HepG2 (cell line): Measurements from ENCODE around the gene SLC66A3. TPM values are rescaled to one million over a fixed set of nuclear protein-coding genes. Genes with fewer than 3 reads are reported as not detected.

Experiments
- AHR ChIP-seq: IDR thresholded peaks from 2 replicates; pipeline ENCODE4 v1.6.1; 2018; ENCODE audit warnings: missing genetic modification reagents, missing compliant biosample characterization
- ARHGAP35 ChIP-seq: sonication (generic); formaldehyde crosslinking; IDR thresholded peaks from 2 replicates; pipeline ENCODE4 v1.9.0; 2022; ENCODE audit warnings: mild to moderate bottlenecking, inconsistent platforms, moderate library complexity, missing genetic modification reagents, borderline replicate concordance
- ARNT2 ChIP-seq: sonication (generic); formaldehyde crosslinking; IDR thresholded peaks from 2 replicates; pipeline ENCODE4 v1.8.0; 2022; ENCODE audit warnings: mild to moderate bottlenecking, low read depth, missing genetic modification reagents, moderate library complexity
- ATF7 ChIP-seq, 2 experiments: fragments of 450-650 bp in 1 of 2; sonication (generic) in 1 of 2; formaldehyde crosslinking in 1 of 2; IDR thresholded peaks; 2 replicates each; pipeline versions ENCODE4 v1.4.0 to v1.6.1; 2016 to 2020; ENCODE audit warnings: antibody characterized with exemption in 1 of 2, mild to moderate bottlenecking in 1 of 2, missing genetic modification reagents in 1 of 2
- CHCHD3 ChIP-seq: sonication (generic); formaldehyde crosslinking; IDR thresholded peaks from 2 replicates; pipeline ENCODE4 v1.8.0; 2022; ENCODE audit warnings: mild to moderate bottlenecking, missing genetic modification reagents, moderate library complexity
- HIC2 ChIP-seq: sonication (generic); formaldehyde crosslinking; IDR thresholded peaks from 2 replicates; pipeline ENCODE4 v1.9.0; 2022; ENCODE audit warnings: low read depth, missing genetic modification reagents
- KLF6 ChIP-seq: IDR thresholded peaks from 2 replicates; pipeline ENCODE4 v1.8.0; 2016; ENCODE audit warnings: missing biosample characterization, missing genetic modification reagents
- MED8 ChIP-seq: sonication (generic); formaldehyde crosslinking; IDR thresholded peaks from 2 replicates; pipeline ENCODE4 v1.8.1; 2023; ENCODE audit warnings: mild to moderate bottlenecking, missing genetic modification reagents; ENCODE audit not compliant: insufficient replicate concordance
- NFYB ChIP-seq: sonication (generic); formaldehyde crosslinking; IDR thresholded peaks from 2 replicates; pipeline ENCODE4 v1.4.0; 2020; ENCODE audit warnings: missing genetic modification reagents
- SIX4 ChIP-seq: sonication (generic); formaldehyde crosslinking; IDR thresholded peaks from 2 replicates; pipeline ENCODE4 v1.4.0; 2020; ENCODE audit warnings: missing genetic modification reagents
- SMAD9 ChIP-seq: sonication (generic); formaldehyde crosslinking; IDR thresholded peaks from 2 replicates; pipeline ENCODE4 v1.5.1; 2020; ENCODE audit warnings: mild to moderate bottlenecking, missing genetic modification reagents
- ZNF136 ChIP-seq: sonication (generic); formaldehyde crosslinking; IDR thresholded peaks from 2 replicates; pipeline ENCODE4 v1.8.1; 2022; ENCODE audit warnings: low read depth, mild to moderate bottlenecking, moderate library complexity, missing genetic modification reagents
- ZNF230 ChIP-seq: sonication (generic); formaldehyde crosslinking; IDR thresholded peaks from 2 replicates; pipeline ENCODE4 v1.4.0; 2020; ENCODE audit warnings: mild to moderate bottlenecking, missing genetic modification reagents
- ZNF280D ChIP-seq: sonication (generic); formaldehyde crosslinking; IDR thresholded peaks from 2 replicates; pipeline ENCODE4 v1.5.1; 2020; ENCODE audit warnings: mild to moderate bottlenecking, missing genetic modification reagents
- ZNF546 ChIP-seq: sonication (generic); formaldehyde crosslinking; conservative IDR thresholded peaks from 2 replicates; pipeline ENCODE4 v1.8.1; 2023; ENCODE audit warnings: mild to moderate bottlenecking, missing genetic modification reagents
- ZNF713 ChIP-seq: sonication (generic); formaldehyde crosslinking; IDR thresholded peaks from 2 replicates; pipeline ENCODE4 v1.4.0; 2020; ENCODE audit warnings: mild to moderate bottlenecking, missing genetic modification reagents
- ZSCAN25 ChIP-seq: sonication (generic); formaldehyde crosslinking; IDR thresholded peaks from 2 replicates; pipeline ENCODE4 v1.8.0; 2022; ENCODE audit warnings: mild to moderate bottlenecking, missing genetic modification reagents
- polyA plus RNA-seq, 8 experiments: library from polyadenylated mRNA; depleted of rRNA in 3 of 8; stranded (reverse) in 7 of 8; unstranded in 1 of 8; fragments of >200 nt; fragmentation: Illumina TruSeq in 4 of 8; extraction: Trizol in 4 of 8; gene quantifications; 2 replicates each; pipeline versions ENCODE4 v1.2.1 to v1.2.3, GENCODE V29; 2011 to 2016; ENCODE audit warnings: low read depth in 4 of 8, missing spikeins in 1 of 8, mixed read lengths in 1 of 8; ENCODE audit not compliant: insufficient read depth in 1 of 8
- total RNA-seq, 5 experiments: library from RNA; depleted of rRNA; stranded (reverse); fragments of >200 nt; fragmentation: Illumina TruSeq; extraction: Trizol; gene quantifications; 2 replicates each; pipeline ENCODE4 v1.2.3, GENCODE V29; 2016; ENCODE audit warnings: low read depth in 1 of 5
- TF ChIP-seq, protein P1 (sequence below): sonication (generic); formaldehyde crosslinking; conservative IDR thresholded peaks from 2 replicates; pipeline ENCODE4 v1.4.0; 2020; ENCODE audit warnings: missing genetic modification reagents
- TF ChIP-seq, protein P2 (sequence below): sonication (generic); formaldehyde crosslinking; IDR thresholded peaks from 2 replicates; pipeline ENCODE4 v1.8.0; 2022; ENCODE audit warnings: missing genetic modification reagents, mild to moderate bottlenecking, inconsistent platforms, borderline replicate concordance
- TF ChIP-seq, protein P3 (sequence below): sonication (generic); formaldehyde crosslinking; conservative IDR thresholded peaks from 2 replicates; pipeline ENCODE4 v1.4.0; 2020; ENCODE audit warnings: missing genetic modification reagents

Gene SLC66A3
- total and polyA plus RNA-seq, 2 of the 13 experiments (the other 11 are each of a cell fraction or from before 2014, with no cell fraction given) = 2.2 to 3.7 TPM

DNA sequence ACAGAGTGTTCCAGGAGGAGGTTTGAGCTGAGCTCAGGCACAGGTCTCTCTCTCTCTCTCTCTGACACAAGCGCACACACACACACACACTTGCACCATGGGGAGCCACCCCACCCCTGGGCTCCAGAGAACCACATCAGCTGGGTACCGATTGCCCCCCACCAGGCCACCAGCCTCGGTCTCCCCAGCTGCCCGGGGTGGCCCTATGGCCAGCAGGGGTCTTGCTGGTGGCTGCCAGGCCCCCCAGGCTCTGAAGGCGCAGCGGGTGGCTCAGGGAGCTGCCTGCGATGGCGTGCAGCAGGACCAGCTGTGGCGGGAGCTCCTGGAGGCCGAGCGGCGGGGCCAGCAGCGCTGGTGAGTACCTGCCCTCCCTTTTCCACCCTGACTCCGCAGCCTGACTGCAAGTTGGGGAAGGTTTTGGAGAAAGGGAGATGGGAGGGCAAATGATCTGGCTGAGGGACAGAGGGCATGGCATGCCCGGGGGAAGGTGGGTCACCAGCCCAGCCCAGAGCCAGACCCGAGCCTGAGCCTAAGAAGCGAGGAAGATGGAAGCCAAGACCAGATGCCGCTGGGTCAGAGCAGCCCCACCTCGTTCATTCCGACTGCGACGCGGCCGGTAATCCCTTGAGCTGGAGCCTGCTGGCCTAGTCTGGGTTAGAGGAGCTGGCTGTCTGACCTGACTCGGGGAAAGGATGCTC is 21.9 kb upstream of the SLC66A3 start (continued):
- TF ChIP-seq ZNF280D (CRISPR knock-in tag) = no peak; the same call in 1 of the 2 replicates
- TF ChIP-seq ZNF713 (CRISPR knock-in tag) = 0 out of 2 replicates have a peak, but pooled peaks have one; percentile 87
- peak; percentile 77; the same call in 1 of the 2 replicates for TF ChIP-seq ZNF546 (CRISPR knock-in tag)
- TF ChIP-seq, protein P1, sequence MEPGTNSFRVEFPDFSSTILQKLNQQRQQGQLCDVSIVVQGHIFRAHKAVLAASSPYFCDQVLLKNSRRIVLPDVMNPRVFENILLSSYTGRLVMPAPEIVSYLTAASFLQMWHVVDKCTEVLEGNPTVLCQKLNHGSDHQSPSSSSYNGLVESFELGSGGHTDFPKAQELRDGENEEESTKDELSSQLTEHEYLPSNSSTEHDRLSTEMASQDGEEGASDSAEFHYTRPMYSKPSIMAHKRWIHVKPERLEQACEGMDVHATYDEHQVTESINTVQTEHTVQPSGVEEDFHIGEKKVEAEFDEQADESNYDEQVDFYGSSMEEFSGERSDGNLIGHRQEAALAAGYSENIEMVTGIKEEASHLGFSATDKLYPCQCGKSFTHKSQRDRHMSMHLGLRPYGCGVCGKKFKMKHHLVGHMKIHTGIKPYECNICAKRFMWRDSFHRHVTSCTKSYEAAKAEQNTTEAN (CRISPR knock-in tag) = 0 out of 2 replicates have a peak, but pooled peaks have one; percentile 0
- peak; percentile 19; the same call in 1 of the 2 replicates for TF ChIP-seq CHCHD3 (CRISPR knock-in tag)
- TF ChIP-seq ZNF136 (CRISPR knock-in tag) = no peak
- no peak for TF ChIP-seq SIX4
- TF ChIP-seq ARHGAP35 (CRISPR knock-in tag) = no peak
- TF ChIP-seq ATF7 (IDR thresholded peaks at IDR 0.05) = no peak
- 0 out of 2 replicates have a peak, but pooled peaks have one; percentile 6 for TF ChIP-seq ATF7 (CRISPR knock-in tag; IDR thresholded peaks at IDR 0.05)
- TF ChIP-seq KLF6 (CRISPR knock-in tag) = no peak
- no peak for TF ChIP-seq HIC2
- TF ChIP-seq NFYB = no peak; the same call in 1 of the 2 replicates
- 0 out of 2 replicates have a peak, but pooled peaks have one; percentile 19 for TF ChIP-seq SMAD9
- TF ChIP-seq, protein P2, sequence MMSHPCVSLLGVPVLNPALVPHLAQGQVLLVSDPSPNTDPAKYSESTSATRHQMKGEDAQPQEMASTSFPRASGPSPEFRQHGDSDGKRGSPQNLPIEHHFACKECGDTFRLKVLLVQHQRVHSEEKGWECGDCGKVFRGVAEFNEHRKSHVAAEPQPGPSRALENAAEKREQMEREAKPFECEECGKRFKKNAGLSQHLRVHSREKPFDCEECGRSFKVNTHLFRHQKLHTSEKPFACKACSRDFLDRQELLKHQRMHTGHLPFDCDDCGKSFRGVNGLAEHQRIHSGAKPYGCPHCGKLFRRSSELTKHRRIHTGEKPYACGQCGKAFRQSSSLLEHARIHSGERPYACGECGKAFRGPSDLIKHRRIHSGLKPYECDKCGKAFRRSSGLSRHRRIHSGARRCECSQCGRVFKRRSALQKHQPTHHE (CRISPR knock-in tag) = no peak
- no peak for TF ChIP-seq MED8 (CRISPR knock-in tag)
- TF ChIP-seq, protein P3, sequence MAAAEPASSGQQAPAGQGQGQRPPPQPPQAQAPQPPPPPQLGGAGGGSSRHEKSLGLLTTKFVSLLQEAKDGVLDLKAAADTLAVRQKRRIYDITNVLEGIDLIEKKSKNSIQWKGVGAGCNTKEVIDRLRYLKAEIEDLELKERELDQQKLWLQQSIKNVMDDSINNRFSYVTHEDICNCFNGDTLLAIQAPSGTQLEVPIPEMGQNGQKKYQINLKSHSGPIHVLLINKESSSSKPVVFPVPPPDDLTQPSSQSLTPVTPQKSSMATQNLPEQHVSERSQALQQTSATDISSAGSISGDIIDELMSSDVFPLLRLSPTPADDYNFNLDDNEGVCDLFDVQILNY (CRISPR knock-in tag) = 0 out of 2 replicates have a peak, but pooled peaks have one; percentile 32
- no peak for TF ChIP-seq ZSCAN25
- TF ChIP-seq AHR (CRISPR knock-in tag) = no peak
- peak; percentile 48; the same call in 1 of the 2 replicates for TF ChIP-seq ARNT2
- no peak for TF ChIP-seq ZNF230 (CRISPR knock-in tag)
